ENCODE measurements around the gene SLC17A9.

Gene SLC17A9

GRCh38 chr20:62984666-62985443 is 32.3 kb downstream of the SLC17A9 start:
- no peak for DNase-seq (ENCODE audit: low spot score)

- DNase-seq (ENCODE audit: low spot score) = no peak
Observed at GRCh38 chr20:62985444-62985778, 32.9 kb downstream of the SLC17A9 start.

DNA sequence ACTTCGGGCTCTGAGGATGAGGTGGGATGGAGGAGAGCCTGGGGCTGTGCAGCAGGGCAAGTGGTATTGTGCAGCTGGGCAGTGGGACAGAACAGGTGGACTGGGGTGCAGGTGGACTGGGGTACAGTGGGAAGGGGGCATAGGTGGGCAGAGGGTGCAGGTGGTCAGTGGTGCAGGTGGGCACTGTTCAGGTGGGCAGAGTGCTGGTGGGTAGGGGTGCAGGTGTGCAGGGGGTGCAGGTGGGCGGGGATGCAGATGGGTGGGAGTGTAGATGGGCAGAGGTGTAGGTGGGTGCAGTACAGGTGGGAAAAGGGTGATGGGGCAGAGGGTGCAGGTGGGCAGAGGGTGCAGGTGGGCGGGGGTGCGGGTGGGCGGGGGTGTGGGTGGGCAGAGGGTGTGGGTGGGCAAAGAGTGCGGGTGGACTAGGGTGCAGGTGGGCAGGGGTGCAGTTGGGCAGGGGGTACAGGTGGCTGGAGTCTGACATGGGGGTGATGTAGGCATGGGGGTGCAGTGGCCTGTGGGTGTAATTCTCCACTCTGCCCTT is 33.8 kb downstream of the SLC17A9 start:
- no peak for DNase-seq (ENCODE audit: low spot score)

DNA sequence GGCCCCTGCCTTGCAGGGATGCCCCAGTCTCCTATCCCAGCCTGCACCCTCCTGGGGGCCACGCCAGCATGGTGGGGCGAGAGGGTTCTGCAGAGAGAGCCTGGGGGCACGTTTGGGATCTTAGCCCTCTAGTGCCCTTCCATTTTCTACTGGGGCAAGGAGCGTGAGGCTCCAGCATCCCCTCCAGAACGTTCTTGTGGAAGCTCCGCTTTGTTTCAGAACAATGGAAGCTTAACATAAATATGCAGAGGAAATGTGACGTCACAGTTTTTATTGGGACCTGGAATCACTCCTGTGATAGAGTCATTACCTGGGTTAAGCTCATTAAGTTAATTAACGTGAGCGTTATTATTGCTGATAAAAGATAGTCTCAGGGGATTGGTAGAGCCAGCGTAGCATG is 34.6 kb downstream of the SLC17A9 start:
- no peak for DNase-seq (ENCODE audit: low spot score)

GRCh38 chr20:62989201-62989601 is 36.7 kb downstream of the SLC17A9 start:
- DNase-seq (ENCODE audit: low spot score) = no peak

- no peak for DNase-seq (ENCODE audit: low spot score)
Observed at GRCh38 chr20:62990306-62990825, 37.9 kb downstream of the SLC17A9 start.

- no peak for DNase-seq (ENCODE audit: low spot score)
Observed at GRCh38 chr20:62991196-62991807, 38.8 kb downstream of the SLC17A9 start.

DNA sequence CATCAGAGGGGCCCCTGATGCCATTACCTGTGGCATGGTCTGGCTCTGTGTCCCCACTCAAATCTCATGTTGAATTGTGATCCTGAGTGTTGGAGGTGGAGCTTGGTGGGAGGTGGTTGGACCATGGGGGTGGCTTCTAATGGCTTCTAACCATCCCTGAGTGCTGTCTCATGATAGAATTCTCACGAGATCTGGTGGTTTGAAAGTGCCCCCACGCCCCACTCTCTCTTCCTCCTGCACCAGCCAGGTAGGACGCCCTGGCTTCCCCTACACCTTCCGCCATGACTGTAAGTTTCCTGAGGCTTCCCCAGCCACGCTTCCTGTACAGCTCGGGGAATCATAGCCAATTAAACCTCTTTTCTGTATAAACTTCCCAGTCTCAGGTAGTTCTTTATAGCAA is 39.4 kb downstream of the SLC17A9 start:
- no peak for DNase-seq (ENCODE audit: low spot score)

DNA sequence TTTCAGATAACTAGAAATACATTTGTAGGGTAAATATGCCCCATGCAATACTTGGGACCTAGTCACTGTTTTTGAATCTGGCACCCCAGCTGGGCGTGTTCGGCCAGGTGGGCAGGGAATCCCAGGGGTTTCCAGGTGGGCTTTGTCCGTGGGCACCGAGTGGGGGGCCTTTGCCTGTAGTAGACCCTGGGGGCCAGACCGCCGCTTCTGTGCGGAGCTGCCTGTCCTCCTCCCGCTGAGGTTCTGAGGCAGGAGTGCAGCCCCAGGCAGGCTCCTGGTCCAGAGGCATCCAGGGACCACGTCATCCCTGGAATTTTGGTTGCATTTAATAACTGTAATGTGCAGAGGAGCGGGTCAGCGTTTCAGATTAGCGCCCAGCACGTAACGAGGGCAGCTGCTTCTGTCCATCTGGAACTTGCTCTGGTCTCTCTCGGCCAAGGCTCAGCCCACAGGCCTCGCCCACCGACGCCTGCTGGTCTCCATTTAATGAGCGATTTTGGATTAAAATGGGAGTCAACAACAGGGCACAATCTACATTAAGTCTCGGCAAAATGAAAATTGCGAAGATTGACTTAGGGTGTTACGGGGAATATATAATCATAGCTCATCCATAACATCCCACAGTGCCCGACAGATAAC is 41.5 kb downstream of the SLC17A9 start:
- no peak for DNase-seq (ENCODE audit: low spot score)

GRCh38 chr20:62994869-62995281 is 42.4 kb downstream of the SLC17A9 start:
- no peak for DNase-seq (ENCODE audit: low spot score)

- DNase-seq (ENCODE audit: low spot score) = no peak
Observed at GRCh38 chr20:62995481-62995880, 43.0 kb downstream of the SLC17A9 start.

DNA sequence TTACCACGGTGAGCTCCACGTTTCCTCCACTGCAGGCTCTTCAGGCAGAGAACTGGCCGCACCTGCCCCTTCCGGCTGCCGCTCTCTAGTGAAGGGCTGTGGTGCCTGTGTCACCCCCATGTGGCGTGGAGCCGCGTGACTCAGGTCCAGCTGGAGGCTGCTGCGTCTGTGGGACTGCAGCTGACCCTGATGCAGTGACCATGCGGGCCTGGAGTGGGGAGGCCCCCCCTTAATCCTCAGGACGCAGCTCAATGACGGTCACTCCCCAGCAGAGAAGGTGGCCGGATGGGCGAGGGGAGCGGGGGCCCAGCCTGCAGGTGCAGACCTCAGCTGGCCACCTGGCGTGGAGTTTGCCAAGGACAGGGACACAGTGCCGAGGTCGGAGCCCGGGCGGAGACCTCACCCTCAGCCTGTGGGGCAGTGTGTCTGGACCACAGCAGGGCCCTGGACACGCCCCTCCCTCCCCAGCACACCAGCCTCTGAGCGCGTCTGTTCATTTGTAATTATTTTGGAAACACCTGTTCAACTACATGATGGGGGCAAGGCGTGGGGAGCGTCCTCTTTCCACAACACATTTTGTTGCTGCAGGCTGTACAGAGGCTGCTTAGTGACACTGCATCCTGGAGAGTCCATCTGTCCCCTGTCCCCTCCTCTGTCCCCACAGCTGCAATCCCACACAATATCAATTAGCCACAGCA is 43.5 kb downstream of the SLC17A9 start:
- DNase-seq (ENCODE audit: low spot score) = no peak

DNA sequence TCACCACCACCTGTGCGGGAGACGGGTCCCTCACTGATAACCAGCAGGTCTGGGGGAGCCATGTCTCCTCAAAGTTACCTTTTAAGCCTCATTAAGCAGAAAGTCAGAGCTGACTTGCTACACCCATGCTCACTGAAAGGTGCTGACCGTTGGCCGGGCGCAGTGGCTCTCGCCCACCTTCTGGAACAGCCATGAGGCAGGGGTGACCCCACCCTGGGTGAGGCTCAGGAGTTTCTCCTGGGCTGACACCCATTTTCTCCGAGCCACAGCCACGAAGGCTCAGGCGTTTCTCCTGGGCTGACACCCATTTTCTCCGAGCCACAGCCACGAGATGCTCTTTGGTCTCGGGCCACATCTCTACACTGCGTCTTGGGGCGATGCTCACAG is 44.1 kb downstream of the SLC17A9 start:
- no peak for DNase-seq (ENCODE audit: low spot score)

DNA sequence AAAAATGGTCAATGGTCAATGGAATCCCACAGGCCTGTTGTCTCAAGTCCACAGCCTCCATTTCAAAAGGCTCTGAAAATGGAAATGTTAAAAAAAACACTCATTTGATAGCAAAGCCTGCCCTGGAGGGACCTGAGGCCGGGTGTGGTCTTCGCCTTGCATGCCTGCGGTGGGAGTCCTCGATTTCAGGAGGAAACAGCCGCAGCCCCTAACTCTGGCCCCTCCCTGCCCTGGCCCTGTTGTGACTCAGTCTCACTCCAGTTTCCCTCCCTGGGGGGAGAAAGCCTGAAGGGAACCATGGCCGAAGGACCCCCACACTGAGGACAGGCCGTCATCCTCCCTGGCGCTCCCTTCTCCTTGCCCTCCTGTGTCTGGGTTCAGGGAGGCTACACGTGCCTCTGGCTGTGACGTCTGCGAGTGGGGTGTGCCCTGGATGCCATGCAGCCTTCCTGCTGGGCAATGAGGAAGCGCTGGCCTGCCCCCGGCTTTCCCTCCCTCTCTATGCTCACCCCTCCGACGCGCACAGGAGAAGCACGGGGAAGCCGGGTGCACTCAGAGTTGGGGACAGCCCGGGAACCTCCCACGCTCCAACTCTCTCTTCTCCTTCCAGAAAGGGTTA is 45.0 kb downstream of the SLC17A9 start:
- no peak for DNase-seq (ENCODE audit: low spot score)

- DNase-seq (ENCODE audit: low spot score) = no peak
Observed at GRCh38 chr20:62998449-62998848, 45.9 kb downstream of the SLC17A9 start.

GRCh38 chr20:62999580-62999979 is 47.1 kb downstream of the SLC17A9 start:
- no peak for DNase-seq (ENCODE audit: low spot score)

DNA sequence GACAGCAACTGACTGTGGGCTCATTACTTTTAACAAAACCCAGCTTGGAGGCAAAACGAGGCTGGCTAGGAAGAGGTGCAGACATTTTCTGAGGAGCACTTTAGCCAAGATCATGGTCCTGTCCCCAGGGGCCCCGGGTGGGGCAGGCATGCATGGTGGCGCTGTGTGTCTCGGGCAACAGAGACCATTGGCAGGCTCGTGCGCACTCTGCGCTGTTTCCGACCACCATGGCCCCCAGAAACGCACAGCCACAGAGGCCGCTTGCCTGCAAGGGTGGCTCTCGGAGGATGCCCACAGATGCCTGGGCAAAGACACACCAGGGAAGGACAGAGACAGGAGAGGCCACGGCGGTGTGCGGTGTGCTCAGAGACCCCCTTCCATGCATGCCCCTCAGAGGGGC is 47.5 kb downstream of the SLC17A9 start:
- no peak for DNase-seq (ENCODE audit: low spot score)

DNA sequence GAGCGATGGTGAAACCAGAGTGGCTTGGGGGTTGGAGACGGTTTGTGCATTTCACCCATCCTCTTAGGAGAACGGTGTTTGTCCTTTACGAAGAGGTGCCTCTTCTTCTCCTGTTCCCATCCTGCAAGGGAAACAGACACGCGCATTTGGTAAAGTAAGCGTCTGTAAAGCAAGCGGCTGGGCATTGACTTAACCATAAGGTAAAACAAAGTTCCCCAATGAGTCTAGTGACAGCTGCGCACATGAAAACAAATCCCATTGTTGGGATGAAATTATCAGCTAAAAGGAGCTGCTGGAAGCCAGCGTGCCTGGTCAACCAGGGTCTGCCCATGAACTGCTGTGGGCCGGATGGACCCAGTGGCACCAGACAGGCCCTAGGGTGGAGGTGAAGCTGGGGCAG is 48.4 kb downstream of the SLC17A9 start:
- DNase-seq (ENCODE audit: low spot score) = no peak

- no peak for DNase-seq (ENCODE audit: low spot score)
Observed at GRCh38 chr20:63002511-63002910, 50.0 kb downstream of the SLC17A9 start.

GRCh38 chr20:63003546-63003945 is 51.0 kb downstream of the SLC17A9 start:
- no peak for DNase-seq (ENCODE audit: low spot score)

DNA sequence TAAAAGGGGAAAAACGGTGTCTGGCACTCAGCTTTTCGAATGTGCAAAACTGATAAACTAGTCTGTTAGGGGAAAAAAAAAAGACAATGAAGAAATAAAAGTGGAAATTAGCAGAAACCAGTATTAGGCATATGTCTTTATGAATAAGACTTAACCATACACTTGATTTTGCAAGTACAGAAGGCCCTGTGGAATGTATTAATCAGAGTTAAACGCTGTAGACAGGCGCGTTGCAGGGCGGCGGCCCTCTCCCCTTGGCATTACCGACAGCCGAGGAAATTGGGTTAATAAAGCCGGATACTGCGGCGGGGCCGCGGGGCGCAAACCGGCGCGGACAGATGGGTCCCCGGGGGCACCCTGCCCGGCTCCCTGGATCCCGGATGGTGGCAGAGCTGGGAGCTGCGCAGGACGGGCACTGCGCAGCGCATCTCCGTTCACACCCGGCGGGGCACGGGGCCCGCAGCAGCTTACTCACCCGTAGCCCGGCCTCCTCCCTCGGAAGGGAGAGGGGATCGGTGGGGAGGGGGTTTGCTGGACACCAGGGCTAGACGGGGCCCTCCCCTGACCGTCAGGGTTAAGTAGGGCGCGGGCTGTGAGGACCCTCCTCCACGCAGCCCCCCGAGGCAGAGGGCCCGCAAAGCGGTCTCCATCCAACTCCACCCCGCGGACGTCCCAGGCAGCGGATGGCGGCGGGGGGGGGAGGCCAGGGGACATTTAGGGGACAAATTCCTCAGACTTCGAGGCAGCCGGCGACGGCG is 52.3 kb downstream of the SLC17A9 start:
- no peak for DNase-seq (ENCODE audit: low spot score)
